GM21381 (cell line): ENCODE data around the gene GSTM5.
"Not testable (repeated sequence)": the region's sequence is repeated elsewhere in the genome, so short reads cannot be mapped to it uniquely, and the experiment has no call there.

ENCODE experiments used
- ATAC-seq: cut with Tn5 transposase; IDR thresholded peaks from one replicate; pipeline ENCODE4 v1.9.1; 2021; ENCODE audit warnings: mild to moderate bottlenecking, moderate library complexity; ENCODE audit not compliant: unreplicated experiment

Gene GSTM5

DNA sequence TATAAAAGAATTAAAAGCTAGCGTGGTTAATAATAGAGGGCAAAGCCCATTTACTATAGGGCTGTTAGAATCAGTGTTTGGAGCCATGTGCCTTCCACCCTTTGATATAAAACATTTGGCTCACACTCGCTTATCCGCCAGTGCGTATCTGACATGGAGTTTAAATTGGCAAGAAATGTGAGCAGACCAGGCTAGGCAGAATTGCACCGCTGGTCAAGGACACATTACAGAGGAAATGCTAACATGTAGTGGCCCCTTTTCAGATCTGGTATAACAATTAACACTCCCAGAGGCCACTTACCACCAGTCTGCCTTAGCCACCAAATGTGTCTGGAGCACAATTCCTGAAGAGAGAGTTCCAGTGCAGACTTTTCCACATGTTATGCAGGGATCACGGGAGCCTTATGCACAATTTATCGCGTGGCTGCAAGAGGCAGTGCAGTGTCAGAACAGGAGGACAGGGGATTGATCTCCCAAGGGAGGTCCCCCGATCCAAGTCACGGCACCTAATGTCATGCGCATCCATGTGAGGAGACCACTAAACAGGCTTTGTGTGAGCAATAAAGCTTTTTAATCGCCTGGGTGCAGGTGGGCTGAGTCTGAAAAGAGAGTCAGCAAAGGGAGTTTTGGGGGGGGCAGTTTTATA is 14.8 kb downstream of the GSTM5 start:
- no peak for ATAC-seq

DNA sequence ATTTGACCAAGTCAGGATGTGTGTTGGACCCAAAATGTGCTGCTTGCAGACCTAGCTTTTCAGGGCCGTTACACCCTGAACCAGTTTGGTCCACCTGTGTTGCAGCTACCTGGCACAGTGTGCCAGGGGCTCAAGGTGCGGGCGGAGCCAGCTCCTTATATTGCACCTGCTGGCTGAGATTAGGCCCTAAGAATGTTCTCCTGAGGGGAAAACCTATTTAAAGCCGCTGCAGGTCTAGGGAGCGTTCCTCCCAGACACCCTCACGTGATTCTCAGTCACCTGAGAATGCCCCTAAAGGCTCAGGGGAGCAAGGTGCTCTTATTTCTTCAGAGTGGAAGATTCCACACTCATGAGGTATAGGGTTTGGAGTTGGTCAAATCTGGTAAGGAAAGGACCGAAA is 16.8 kb downstream of the GSTM5 start:
- no peak for ATAC-seq

GRCh38 chr1:109730666-109731065 is 18.6 kb downstream of the GSTM5 start:
- no peak for ATAC-seq

- ATAC-seq = no peak
Measured at GRCh38 chr1:109732390-109732881, 20.4 kb downstream of the GSTM5 start.

DNA sequence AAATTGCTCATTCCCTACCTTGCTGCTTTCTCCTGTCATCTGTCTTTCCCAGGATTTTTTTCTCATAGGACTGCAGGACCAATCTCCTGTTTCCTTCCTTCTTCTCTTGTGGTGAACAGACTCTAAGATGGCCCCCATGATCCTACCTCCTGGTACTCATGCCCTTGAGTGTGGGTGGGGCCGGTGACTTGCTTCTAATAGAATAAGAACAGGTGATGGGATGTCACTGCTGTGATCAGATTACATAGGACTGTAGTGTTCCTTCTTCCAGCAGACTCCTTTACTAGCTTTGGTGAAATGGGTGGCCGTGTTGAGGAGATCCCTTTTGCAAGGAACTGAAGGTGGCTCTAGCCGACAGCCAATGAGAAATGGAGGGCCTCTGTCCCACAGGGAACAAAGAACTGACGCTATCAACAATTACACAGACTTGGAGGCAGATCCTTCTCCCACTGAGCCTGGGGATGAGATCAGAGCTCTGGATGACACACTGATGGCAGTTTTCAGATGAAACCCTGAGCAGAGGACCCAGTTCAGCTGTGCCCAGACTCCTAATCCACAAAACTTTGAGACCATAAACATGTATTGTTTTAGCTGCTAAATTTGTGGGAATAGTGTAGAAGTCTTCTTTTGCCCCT is 21.3 kb downstream of the GSTM5 start:
- no peak for ATAC-seq

GRCh38 chr1:109739738-109740614 is 27.9 kb downstream of the GSTM5 start:
- peak; percentile 89 for ATAC-seq

DNA sequence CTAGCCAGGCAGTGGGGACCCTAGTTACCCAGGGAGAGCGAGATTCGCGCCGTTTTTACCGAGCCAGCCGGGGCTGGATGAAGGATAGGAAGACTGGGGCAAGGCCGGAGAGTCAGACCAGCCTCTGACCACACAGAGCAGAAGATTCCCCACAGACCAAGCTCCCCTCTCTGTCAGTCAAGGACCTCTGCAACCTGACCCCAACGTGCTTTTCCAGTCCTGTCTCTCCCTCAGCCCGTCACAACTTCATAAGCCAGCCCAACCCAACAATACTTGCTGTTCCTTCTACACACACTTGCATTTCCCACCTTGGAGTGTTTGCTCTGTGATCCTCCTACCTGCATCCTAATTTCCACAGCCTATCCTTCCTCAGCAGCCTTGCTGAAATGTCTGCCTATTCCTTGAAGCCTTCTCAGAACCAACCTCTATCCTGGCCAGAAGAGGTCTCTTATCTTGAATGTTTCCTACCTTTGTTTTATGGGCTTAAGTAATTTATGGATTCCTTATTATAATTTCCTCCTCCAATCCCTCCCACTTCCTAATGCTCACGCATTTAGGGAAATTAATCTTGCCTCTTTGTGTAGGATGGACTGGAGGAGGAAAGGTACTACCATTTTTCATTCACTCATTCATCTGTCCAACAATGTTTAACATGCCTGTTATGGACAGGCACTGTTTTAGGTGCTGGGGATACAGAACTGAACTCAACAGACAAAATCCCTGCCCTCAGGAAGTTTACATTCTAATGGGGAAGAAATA is 28.7 kb downstream of the GSTM5 start, which contains the start of gene GSTM3:
Gene GSTM3, minus strand, starts transcription at position 424 of the 759 bp plus-strand sequence. CDS start 751 bp downstream, outside the sequence.
- ATAC-seq = no peak

DNA sequence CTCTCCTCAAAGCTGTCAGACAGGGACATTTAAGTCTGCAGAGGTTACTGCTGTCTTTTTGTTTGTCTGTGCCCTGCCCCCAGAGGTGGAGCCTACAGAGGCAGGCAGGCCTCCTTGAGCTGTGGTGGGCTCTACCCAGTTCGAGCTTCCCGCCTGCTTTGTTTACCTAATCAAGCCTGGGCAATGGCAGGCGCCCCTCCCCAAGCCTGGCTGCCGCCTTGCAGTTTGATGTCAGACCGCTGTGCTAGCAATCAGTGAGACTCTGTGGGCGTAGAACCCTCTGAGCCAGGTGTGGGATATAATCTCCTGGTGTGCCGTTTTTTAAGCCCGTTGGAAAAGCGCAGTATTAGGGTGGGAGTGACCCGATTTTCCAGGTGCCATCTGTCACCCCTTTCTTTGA is 36.3 kb downstream of the GSTM5 start:
- ATAC-seq = not testable (repeated sequence)

DNA sequence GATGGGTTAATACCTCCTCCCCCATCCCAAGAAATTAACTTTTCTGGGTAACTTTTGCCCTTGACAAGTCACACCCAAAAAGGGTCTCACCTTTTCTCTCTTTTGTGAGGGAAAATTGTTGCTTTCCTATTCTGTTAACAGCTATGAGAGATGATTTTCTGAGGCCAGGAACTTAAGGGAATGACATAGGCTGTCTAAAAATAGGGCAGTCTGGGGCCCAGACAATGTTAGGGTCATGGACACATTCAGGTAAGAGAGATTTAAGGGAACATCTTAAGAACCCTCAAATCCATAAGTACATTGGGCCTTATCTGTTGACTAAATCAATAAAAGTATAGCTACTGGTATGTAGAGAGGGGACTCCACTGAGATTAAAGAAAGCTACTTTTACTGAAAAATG is 37.2 kb downstream of the GSTM5 start:
- no peak for ATAC-seq

DNA sequence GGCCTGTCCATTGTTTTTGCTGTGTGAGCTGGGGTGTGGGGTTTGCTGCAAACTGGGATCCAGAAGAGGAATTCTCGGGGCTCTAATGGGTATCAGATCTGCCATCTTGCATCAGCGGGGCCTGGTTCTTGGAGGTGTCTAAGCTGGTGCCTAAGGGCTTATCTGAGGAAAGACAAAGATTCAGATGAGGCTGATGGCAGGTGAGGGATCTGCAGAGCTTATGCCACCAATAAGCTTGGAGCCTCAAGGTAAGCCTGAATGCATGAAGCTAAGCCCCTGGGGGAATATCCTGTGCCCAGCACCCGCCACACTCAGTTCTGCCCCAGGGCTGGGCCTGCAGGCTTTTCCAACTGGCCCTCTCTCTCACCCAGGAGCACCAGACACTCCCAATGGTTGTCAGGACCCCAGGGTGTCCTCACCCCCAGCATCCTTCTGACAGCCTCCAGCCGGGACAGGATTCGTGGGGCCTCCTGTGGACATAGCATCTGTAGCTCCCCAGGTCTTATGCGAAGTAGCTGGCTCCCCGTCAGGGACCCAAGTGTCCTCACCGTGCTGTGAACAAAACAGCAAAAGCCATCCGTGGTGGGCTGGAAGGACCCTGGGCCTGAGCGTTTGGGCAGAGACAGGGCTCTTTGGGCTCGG is 38.3 kb downstream of the GSTM5 start:
- ATAC-seq = no peak

DNA sequence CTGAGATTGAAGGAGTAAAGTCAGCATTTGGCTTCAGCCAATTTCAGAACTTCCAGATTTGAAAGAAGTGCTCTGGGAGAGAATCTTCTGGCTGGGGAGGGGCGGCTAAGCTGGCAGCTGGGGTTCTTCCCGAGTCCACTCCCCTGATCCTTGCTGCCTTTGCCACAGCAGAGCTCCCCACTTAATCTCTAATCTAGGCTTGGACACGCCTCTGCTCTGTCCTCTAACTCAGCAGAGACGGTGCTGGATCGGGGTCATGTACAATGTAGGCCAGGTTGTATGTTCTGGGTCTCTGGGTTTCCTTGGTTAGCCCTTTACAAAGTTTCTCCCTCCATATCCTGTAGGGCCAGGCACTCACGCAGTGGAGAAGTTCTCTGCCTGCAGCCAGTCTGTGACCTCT is 38.9 kb downstream of the GSTM5 start:
- ATAC-seq = no peak

- no peak for ATAC-seq
Measured at GRCh38 chr1:109751531-109752260, 39.6 kb downstream of the GSTM5 start.

DNA sequence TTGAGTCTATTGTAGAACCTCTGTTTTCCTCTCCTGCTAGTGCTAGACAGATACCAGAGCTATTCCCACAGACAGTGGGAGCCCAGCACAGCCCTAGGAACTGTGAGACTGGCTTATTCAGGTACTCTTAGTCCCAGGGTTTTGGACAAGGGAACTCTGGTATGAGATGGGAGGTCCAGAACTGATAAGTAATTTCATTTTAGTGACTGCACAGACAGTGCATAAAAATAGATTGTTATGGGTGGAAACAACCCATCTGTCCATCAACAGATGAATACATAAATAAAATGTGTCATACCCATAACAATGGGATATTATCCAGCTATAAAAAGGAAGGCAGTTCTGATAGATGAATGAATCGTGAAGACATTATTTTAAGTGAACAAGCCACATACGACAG is 42.7 kb downstream of the GSTM5 start:
- ATAC-seq = no peak

GRCh38 chr1:109756325-109756724 is 44.3 kb downstream of the GSTM5 start:
- ATAC-seq = not testable (repeated sequence)

- no peak for ATAC-seq
Measured at GRCh38 chr1:109756848-109757521, 44.9 kb downstream of the GSTM5 start.

DNA sequence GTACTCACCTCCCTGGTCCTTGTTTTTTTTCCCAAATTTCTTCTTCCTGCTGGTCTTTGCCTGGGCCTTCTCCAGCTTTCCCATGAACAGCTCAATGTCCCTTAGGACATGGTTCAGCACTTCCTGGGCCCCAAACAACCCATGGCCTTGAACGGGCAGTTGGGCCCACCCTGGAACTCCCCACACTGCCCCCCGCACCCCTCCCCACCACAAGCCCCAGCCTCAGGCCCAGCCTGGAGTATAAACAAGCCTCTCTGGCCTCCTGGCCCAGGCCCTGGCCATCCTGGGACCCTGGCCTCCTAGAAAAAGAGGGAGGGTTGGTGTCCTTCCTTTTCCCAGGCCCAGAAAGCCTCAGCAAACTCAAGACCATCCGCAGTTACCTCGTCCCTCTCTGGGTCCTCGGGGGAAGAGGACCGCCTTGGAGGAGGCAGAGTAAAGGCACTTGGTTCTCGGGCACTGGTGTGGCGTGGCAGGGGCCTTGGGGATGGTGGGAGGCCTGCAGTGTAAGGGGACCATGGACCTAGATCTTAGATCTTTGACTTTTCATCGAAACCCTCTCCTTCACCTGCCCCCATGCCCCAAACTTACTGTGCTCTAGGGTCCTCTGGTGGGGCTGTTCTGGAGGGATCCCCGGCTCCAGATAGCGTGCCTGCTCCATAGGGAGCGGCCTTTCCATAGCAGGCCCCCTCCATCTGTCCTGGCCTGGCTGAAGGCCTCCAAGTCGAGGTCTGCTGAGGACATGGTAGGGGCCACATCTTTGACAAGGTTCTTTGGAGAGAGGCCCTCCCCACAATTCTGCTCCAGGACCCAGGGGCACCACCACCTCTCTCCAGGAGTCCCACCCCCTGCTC is 46.1 kb downstream of the GSTM5 start:
- no peak for ATAC-seq

GRCh38 chr1:109759513-109760334 is 47.7 kb downstream of the GSTM5 start:
- no peak for ATAC-seq
